Fibroblast of the aortic adventitia (primary cell): ENCODE measurements around the gene ARHGEF39. TPM values are rescaled to one million over a fixed set of nuclear protein-coding genes. Genes with fewer than 3 reads are reported as not detected.

Source experiments
- DNase-seq: peaks from one replicate; pipeline ENCODE4 v3.0.0-alpha.2; 2010; ENCODE audit warnings: low read depth
- H3K4me3 ChIP-seq: 2 replicates; pipeline ENCODE4 v1.5.1; 2011; ENCODE audit warnings: low read depth, mild to moderate bottlenecking, control low read depth, low read length, moderate library complexity
- CTCF ChIP-seq: IDR thresholded peaks from 2 replicates; pipeline ENCODE4 v1.5.1; 2011; ENCODE audit warnings: mild to moderate bottlenecking, low read length, control low read depth, inconsistent platforms; ENCODE audit not compliant: insufficient read depth
- total RNA-seq: library from RNA; depleted of rRNA; stranded (reverse); fragments of >200 nt; gene quantifications from 2 replicates; pipeline ENCODE4 v1.2.3, GENCODE V29; 2012; ENCODE audit warnings: low replicate concordance

Gene ARHGEF39
- total RNA-seq, 1 donor, result 3.9 TPM

GRCh38 chr9:35682520-35683315 lies 17.7 kb upstream of the ARHGEF39 start:
- no peak for TF ChIP-seq CTCF
- DNase-seq, result no peak
- no peak overlapping the region for H3K4me3 ChIP-seq

- TF ChIP-seq CTCF, result no peak
- H3K4me3 ChIP-seq, result no peak overlapping the region
- no peak for DNase-seq
These were observed 17.1 kb upstream of the ARHGEF39 start for GRCh38 chr9:35682051-35682450.

GRCh38 chr9:35681341-35682002 lies 16.5 kb upstream of the ARHGEF39 start:
- DNase-seq, result peak; percentile 17
- no peak for TF ChIP-seq CTCF
- H3K4me3 ChIP-seq, result no peak overlapping the region

GRCh38 chr9:35680331-35681105 lies 15.5 kb upstream of the ARHGEF39 start:
- H3K4me3 ChIP-seq, result no peak overlapping the region
- DNase-seq, result peak; percentile 22
- no peak for TF ChIP-seq CTCF

GRCh38 chr9:35679766-35680330 lies 14.9 kb upstream of the ARHGEF39 start:
- no peak for DNase-seq
- no peak for TF ChIP-seq CTCF
- H3K4me3 ChIP-seq, result no peak overlapping the region

- no peak for TF ChIP-seq CTCF
- no peak for DNase-seq
- no peak overlapping the region for H3K4me3 ChIP-seq
These were observed 14.1 kb upstream of the ARHGEF39 start for GRCh38 chr9:35679091-35679490.
